Measurements from ENCODE around the gene CTNNA3. TPM values are rescaled to one million over a fixed set of nuclear protein-coding genes. Genes with fewer than 3 reads are reported as not detected.

CTNNA3 gene
- total RNA-seq, 1 experiment from 2014 or later = 0.85 TPM

DNA sequence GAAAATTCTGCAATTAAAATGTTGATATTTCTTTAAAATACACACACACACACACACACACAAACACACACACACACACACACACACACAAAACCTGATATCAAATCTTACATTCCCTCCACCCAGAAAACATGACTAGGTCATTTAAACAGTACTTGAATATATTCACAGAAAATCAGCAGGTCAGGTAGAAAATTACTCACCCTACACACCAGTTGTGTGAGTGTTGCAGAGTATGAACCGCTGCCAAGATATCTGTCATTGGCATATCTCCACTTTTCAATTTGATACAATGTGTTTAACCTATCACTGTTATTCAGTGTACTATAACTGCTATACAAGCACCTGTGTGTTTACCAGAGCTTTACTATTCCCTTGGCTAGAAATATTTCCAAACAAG, 1053.8 kb downstream of the CTNNA3 start:
- Histone ChIP-seq H3K36me3 (ENCODE audit: control insufficient read depth, insufficient read depth, low read length) (no peaks in the 10 kb centered on the region), H3K4me1 (ENCODE audit: control insufficient read depth, insufficient read depth, low read length) (no peaks in the 10 kb centered on the region), H3K27ac (ENCODE audit: low read length) (no peak overlapping the region), H3K9me3 (ENCODE audit: control insufficient read depth, insufficient read depth, low read depth, low read length) (no peaks in the 10 kb centered on the region), H3K27me3 (ENCODE audit: control insufficient read depth, insufficient read depth, low read length) (no peaks in the 10 kb centered on the region), H3K4me3 (ENCODE audit: low read depth in 2 of 2, low read length in 2 of 2) (no peak overlapping the region)
- ATAC-seq = no peak
- intact Hi-C loops (cut with micrococcal nuclease; ENCODE audit: unreplicated experiment) = no loop called here
- no TSS peak for BruUV-seq (replicated peaks)
- DNase-seq (ENCODE audit: low read depth, low spot score) = no peak
- TF ChIP-seq POLR2AphosphoS5 (IDR thresholded peaks at IDR 0.05; ENCODE audit: low read depth, low read length) = no peak
- TF ChIP-seq CTCF (IDR thresholded peaks at IDR 0.05) = no peak
- no peak for TF ChIP-seq SIN3A (IDR thresholded peaks at IDR 0.05; ENCODE audit: borderline replicate concordance, insufficient read depth, low read depth, low read length)
- TF ChIP-seq, protein P1, sequence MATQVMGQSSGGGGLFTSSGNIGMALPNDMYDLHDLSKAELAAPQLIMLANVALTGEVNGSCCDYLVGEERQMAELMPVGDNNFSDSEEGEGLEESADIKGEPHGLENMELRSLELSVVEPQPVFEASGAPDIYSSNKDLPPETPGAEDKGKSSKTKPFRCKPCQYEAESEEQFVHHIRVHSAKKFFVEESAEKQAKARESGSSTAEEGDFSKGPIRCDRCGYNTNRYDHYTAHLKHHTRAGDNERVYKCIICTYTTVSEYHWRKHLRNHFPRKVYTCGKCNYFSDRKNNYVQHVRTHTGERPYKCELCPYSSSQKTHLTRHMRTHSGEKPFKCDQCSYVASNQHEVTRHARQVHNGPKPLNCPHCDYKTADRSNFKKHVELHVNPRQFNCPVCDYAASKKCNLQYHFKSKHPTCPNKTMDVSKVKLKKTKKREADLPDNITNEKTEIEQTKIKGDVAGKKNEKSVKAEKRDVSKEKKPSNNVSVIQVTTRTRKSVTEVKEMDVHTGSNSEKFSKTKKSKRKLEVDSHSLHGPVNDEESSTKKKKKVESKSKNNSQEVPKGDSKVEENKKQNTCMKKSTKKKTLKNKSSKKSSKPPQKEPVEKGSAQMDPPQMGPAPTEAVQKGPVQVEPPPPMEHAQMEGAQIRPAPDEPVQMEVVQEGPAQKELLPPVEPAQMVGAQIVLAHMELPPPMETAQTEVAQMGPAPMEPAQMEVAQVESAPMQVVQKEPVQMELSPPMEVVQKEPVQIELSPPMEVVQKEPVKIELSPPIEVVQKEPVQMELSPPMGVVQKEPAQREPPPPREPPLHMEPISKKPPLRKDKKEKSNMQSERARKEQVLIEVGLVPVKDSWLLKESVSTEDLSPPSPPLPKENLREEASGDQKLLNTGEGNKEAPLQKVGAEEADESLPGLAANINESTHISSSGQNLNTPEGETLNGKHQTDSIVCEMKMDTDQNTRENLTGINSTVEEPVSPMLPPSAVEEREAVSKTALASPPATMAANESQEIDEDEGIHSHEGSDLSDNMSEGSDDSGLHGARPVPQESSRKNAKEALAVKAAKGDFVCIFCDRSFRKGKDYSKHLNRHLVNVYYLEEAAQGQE (IDR thresholded peaks at IDR 0.05; ENCODE audit: insufficient read depth in 1 of 2, low read depth in 2 of 2, low read length in 1 of 2) = no peak
- TF ChIP-seq TCF7L2 (IDR thresholded peaks at IDR 0.05; ENCODE audit: low read depth, low read length) = no peak
- in situ Hi-C loops (cut with HindIII; ENCODE audit: low pct_unique_long_range_greater_than_20kb, low sequenced_read_pairs) = no loop called here
- ChIA-PET POLR2A (no interaction called here), CTCF (no interaction called here)

DNA sequence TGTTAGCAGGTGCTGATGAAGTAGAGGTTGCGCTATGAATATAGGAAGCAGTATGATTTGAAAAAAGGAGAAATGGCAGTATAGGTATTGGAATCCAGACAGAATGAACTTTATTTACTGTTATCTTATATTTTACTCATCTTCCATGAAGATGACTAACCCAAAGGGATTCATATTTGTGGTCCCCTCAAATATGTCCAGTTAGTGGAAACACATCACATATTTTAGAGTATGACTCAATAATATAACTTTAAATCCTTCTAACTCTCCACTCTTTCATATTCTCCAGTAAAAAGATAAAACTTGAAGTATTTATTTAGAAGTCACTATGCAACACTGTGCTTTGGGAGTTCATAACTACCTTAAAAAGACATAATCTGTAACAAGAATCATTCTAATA, 1056.6 kb downstream of the CTNNA3 start:
- Histone ChIP-seq H3K9me3 (ENCODE audit: control insufficient read depth, insufficient read depth, low read depth, low read length) (no peaks in the 10 kb centered on the region), H3K27me3 (ENCODE audit: control insufficient read depth, insufficient read depth, low read length) (no peaks in the 10 kb centered on the region), H3K36me3 (ENCODE audit: control insufficient read depth, insufficient read depth, low read length) (no peaks in the 10 kb centered on the region), H3K27ac (ENCODE audit: low read length) (no peak overlapping the region), H3K4me1 (ENCODE audit: control insufficient read depth, insufficient read depth, low read length) (no peaks in the 10 kb centered on the region), H3K4me3 (ENCODE audit: low read depth in 2 of 2, low read length in 2 of 2) (no peak overlapping the region)
- POLR2A ChIA-PET = no interaction called here
- intact Hi-C loops (cut with micrococcal nuclease; ENCODE audit: unreplicated experiment) = no loop called here
- CTCF ChIA-PET = no interaction called here
- ATAC-seq (no peak), DNase-seq (ENCODE audit: low read depth, low spot score) (no peak)
- TF ChIP-seq, protein P1 (IDR thresholded peaks at IDR 0.05; ENCODE audit: insufficient read depth in 1 of 2, low read depth in 2 of 2, low read length in 1 of 2) = no peak
- TF ChIP-seq TCF7L2 (IDR thresholded peaks at IDR 0.05; ENCODE audit: low read depth, low read length) (no peak), SIN3A (IDR thresholded peaks at IDR 0.05; ENCODE audit: borderline replicate concordance, insufficient read depth, low read depth, low read length) (no peak), CTCF (IDR thresholded peaks at IDR 0.05) (no peak), POLR2AphosphoS5 (IDR thresholded peaks at IDR 0.05; ENCODE audit: low read depth, low read length) (no peak)
- BruUV-seq (replicated peaks) = no TSS peak
- in situ Hi-C loops (cut with HindIII; ENCODE audit: low pct_unique_long_range_greater_than_20kb, low sequenced_read_pairs) = no loop called here
